OCI-LY7 (cell line): ENCODE results near the gene PATL1.

Experiments used
- CTCF ChIP-seq: fragments of 200-600 bp; sonication (generic); conservative IDR thresholded peaks from 2 replicates; pipeline ENCODE4 v1.5.1; 2014; ENCODE audit warnings: mild to moderate bottlenecking, antibody characterized with exemption, low read length, moderate library complexity, mixed read lengths
- EZH2phosphoT487 ChIP-seq: fragments of 200-600 bp; sonication (generic); IDR thresholded peaks from 2 replicates; pipeline ENCODE4 v1.6.1; 2018; ENCODE audit warnings: low read depth, borderline replicate concordance, mild to moderate bottlenecking, mixed run types, antibody characterized with exemption, low read length, moderate library complexity, mixed read lengths

DNA sequence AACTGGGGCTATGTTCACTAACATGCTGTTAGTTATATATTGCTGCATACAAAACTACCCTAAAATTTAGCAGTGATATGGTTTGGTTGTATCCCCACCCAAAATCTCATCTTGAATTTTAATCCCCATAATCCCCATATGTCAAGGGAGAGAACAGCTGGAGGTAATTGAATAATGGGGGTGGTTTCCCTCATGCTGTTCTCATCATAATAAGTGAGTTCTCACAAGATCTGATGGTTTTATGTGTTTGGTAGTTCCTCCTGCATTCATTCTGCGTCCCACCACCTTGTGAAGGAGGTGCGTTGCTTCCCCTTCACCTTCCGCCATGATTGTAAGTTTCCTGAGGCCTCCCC is 10.0 kb upstream of the PATL1 start:
- no peak for TF ChIP-seq CTCF
- no peak for TF ChIP-seq EZH2phosphoT487
